ENCODE data around the gene SCEL.

DNA sequence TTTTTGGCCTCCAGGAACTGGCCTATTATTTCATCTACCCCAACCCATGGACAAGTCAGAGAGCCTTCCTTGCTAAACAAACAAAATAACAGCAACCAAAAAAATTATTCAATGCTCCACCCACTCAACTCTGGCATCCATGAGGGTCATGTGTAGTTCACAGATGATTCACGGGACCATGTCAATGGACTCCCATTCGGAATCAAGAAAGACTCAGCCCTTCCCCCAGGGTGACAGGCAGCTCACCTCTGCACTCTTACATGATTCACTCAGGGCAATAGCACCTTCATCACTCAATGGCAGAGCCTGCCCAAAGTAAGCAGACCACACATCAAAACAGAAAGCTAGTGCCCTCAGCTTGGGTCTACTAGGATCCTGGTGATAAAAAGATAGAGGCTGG is 14.3 kb upstream of the SCEL start:
- TF ChIP-seq POLR2A (IDR thresholded peaks at IDR 0.05; ENCODE audit: low read length) (no peak), GATA1 (IDR thresholded peaks at IDR 0.05; ENCODE audit: low read depth, low read length) (no peak)
